ENCODE measurements around the gene CASR.

CASR gene

GRCh38 chr3:122273498-122273897, 90.0 kb downstream of the CASR start:
- H3K4me3 ChIP-seq (replicated peaks in 1 of 2; ENCODE audit: low read depth in 2 of 2, low read length in 2 of 2), result no peak overlapping the region
- no peak for TF ChIP-seq CTCF (IDR thresholded peaks at IDR 0.05; ENCODE audit: low read depth, low read length)
- DNase-seq (ENCODE audit: low read depth in 2 of 2), result no peak

GRCh38 chr3:122281891-122282290, 98.4 kb downstream of the CASR start:
- TF ChIP-seq CTCF (IDR thresholded peaks at IDR 0.05; ENCODE audit: low read depth, low read length), result no peak
- no peak overlapping the region for H3K4me3 ChIP-seq (replicated peaks in 1 of 2; ENCODE audit: low read depth in 2 of 2, low read length in 2 of 2)
- no peak for DNase-seq (ENCODE audit: low read depth in 2 of 2)

GRCh38 chr3:122283796-122284445, 100.5 kb downstream of the CASR start:
- DNase-seq (ENCODE audit: low read depth in 2 of 2), result no peak
- no peak for TF ChIP-seq CTCF (IDR thresholded peaks at IDR 0.05; ENCODE audit: low read depth, low read length)
- H3K4me3 ChIP-seq (replicated peaks in 1 of 2; ENCODE audit: low read depth in 2 of 2, low read length in 2 of 2), result no peak overlapping the region

GRCh38 chr3:122284486-122284885, 101.0 kb downstream of the CASR start:
- DNase-seq (ENCODE audit: low read depth in 2 of 2), result no peak
- no peak overlapping the region for H3K4me3 ChIP-seq (replicated peaks in 1 of 2; ENCODE audit: low read depth in 2 of 2, low read length in 2 of 2)
- TF ChIP-seq CTCF (IDR thresholded peaks at IDR 0.05; ENCODE audit: low read depth, low read length), result no peak

GRCh38 chr3:122294359-122294758, 110.9 kb downstream of the CASR start:
- H3K4me3 ChIP-seq (replicated peaks in 1 of 2; ENCODE audit: low read depth in 2 of 2, low read length in 2 of 2), result no peak overlapping the region
- no peak for DNase-seq (ENCODE audit: low read depth in 2 of 2)
- TF ChIP-seq CTCF (IDR thresholded peaks at IDR 0.05; ENCODE audit: low read depth, low read length), result no peak

GRCh38 chr3:122295266-122296062, 112.0 kb downstream of the CASR start:
- DNase-seq (ENCODE audit: low read depth in 2 of 2), result no peak
- H3K4me3 ChIP-seq (replicated peaks in 1 of 2; ENCODE audit: low read depth in 2 of 2, low read length in 2 of 2), result no peak overlapping the region
- TF ChIP-seq CTCF (IDR thresholded peaks at IDR 0.05; ENCODE audit: low read depth, low read length), result no peak

All from cardiac fibroblast (primary cell).